Astrocyte (in vitro differentiated cells and primary cell): ENCODE results near the gene FIGN.

Source experiments
- EZH2 ChIP-seq: IDR thresholded peaks from 2 replicates; pipeline ENCODE4 v1.6.1; 2012; ENCODE audit warnings: mild to moderate bottlenecking, low read length, inconsistent platforms; ENCODE audit not compliant: insufficient read depth
- TF ChIP-seq, protein P1 (sequence below): IDR thresholded peaks from 2 replicates; pipeline ENCODE4 v1.5.1; 2011; ENCODE audit warnings: low read depth, mild to moderate bottlenecking, inconsistent platforms, low read length, moderate library complexity; ENCODE audit not compliant: insufficient read depth

DNA sequence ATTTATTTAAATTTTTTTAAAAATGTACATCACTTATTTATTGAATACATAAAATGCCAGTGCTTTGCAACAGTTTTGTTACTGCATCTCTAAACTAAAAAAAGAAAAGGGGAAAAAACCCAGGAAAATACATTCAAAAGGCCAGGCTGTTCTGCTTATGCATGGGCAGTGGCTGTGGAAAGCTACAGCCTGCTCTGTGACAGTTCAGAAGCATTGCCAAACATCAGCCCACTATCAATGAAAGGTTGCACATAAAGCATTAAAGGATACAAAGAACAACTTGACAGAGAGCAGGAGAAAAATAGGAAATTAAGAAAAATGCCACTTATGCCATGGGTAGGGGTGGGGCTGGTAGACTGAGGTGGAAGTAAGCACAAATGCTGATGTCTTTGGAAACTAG, 128.2 kb downstream of the FIGN start:
- TF ChIP-seq, protein P1, sequence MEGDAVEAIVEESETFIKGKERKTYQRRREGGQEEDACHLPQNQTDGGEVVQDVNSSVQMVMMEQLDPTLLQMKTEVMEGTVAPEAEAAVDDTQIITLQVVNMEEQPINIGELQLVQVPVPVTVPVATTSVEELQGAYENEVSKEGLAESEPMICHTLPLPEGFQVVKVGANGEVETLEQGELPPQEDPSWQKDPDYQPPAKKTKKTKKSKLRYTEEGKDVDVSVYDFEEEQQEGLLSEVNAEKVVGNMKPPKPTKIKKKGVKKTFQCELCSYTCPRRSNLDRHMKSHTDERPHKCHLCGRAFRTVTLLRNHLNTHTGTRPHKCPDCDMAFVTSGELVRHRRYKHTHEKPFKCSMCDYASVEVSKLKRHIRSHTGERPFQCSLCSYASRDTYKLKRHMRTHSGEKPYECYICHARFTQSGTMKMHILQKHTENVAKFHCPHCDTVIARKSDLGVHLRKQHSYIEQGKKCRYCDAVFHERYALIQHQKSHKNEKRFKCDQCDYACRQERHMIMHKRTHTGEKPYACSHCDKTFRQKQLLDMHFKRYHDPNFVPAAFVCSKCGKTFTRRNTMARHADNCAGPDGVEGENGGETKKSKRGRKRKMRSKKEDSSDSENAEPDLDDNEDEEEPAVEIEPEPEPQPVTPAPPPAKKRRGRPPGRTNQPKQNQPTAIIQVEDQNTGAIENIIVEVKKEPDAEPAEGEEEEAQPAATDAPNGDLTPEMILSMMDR = no peak
- no peak for TF ChIP-seq EZH2
